ENCODE data around the gene NFU1. TPM values are rescaled to one million over a fixed set of nuclear protein-coding genes. Genes with fewer than 3 reads are reported as not detected.

Gene NFU1
- total and polyA plus RNA-seq, 8 donors = 16.0 to 40.6 (median 20.0) TPM

DNA sequence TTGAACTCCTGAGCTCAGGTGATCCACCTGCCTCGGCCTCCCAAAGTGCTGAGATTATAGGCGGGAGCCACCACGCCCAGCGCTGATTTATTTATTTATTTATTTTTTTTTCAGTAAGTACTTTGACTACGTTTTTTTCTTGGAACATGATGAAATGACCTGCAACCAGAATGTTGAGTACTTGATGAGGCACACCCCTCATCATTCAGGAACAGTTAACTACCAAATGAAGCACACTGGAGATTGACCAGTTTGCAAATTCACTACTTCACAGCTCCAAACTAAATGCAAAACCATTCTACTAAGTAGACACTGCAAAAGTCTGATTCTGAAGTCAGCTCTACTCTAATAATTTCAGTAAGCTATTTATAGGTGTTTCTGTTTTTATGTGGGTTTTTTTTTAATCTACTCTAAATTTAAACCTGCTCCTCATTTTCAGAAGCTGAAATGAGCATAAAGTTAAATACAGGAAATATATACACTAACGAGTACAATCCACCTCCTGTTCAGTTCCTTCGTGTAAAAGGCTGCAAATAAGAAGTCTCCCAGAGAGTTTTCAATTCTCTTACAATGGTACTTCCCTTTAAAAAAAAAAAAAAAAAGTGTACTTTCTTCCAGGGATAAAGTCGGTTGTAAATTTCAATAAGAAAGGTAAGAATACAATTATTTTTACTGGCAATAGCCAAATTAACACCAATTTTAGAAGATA lies 51.6 kb downstream of the NFU1 start:
- ATAC-seq = no peak
- no peak for FAIRE-seq
- Histone ChIP-seq H3K27ac (peak overlapping the region in 2 of 4 donors; percentile 94 to 97), H3K4me1 (peaks cover under 1 to 30% (median 21%) of the 10 kb centered on the region in 3 donors), H3K9me3 (no peaks in the 10 kb centered on the region), H3K36me3 (no peaks in the 10 kb centered on the region), H3K27me3 (no peaks in the 10 kb centered on the region), H3K4me3 (peak overlapping the region in 3 of 4 donors; percentile 75 to 90 (median 87))
- WGBS, 2 donors = 31 to 42% methylated on average over 8 of the region's 8 CpGs
- DNase-seq = no peak
- TF ChIP-seq, protein P1, sequence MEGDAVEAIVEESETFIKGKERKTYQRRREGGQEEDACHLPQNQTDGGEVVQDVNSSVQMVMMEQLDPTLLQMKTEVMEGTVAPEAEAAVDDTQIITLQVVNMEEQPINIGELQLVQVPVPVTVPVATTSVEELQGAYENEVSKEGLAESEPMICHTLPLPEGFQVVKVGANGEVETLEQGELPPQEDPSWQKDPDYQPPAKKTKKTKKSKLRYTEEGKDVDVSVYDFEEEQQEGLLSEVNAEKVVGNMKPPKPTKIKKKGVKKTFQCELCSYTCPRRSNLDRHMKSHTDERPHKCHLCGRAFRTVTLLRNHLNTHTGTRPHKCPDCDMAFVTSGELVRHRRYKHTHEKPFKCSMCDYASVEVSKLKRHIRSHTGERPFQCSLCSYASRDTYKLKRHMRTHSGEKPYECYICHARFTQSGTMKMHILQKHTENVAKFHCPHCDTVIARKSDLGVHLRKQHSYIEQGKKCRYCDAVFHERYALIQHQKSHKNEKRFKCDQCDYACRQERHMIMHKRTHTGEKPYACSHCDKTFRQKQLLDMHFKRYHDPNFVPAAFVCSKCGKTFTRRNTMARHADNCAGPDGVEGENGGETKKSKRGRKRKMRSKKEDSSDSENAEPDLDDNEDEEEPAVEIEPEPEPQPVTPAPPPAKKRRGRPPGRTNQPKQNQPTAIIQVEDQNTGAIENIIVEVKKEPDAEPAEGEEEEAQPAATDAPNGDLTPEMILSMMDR (IDR thresholded peaks at IDR 0.05) = no peak
- intact Hi-C loops (cut with DNase I) = loop anchor here in 1 of 3 donors (10.0 kb wide), 1 partner anchor 49 kb away; the partner anchor contains the start of gene NFU1

DNA sequence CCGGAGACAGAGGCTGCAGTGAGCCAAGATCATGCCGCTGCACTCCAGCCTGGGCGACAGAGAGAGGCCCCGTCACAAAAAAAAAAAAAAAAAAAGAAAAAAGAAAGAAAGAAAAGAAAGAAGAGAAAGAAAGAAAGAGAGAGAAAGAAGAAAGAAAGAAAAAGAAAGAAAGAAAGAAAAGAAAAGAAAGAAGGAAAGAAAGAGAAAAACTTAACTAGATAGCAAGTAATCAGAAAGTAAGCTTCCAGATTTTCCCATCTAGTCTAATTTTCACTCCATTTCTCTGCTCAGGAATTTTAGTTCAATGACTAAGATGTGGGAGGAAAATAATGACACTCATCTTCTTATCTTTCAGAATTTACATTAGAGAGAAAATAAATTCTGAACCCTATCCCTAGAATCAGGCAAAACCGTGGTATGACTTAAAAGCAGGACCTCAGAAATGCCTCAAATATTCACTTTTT lies 52.6 kb downstream of the NFU1 start:
- intact Hi-C loops (cut with DNase I) = loop anchor here in 1 of 3 donors (10.0 kb wide), 1 partner anchor 50 kb away; the partner anchor contains the start of gene NFU1
- peak overlapping the region in 2 of 4 donors; percentile 8 to 87 for H3K4me3 ChIP-seq
- peaks cover 2 to 26% (median 21%) of the 10 kb centered on the region in 3 donors for H3K4me1 ChIP-seq
- WGBS, 2 donors = 39 to 51% methylated on average over 5 of the region's 5 CpGs
- peak overlapping the region in 1 of 4 donors; percentile 94 for H3K27ac ChIP-seq
- H3K9me3 ChIP-seq = no peaks in the 10 kb centered on the region
- FAIRE-seq = no peak
- H3K27me3 ChIP-seq = no peaks in the 10 kb centered on the region
- ATAC-seq = no peak
- no peak for DNase-seq
- no peaks in the 10 kb centered on the region for H3K36me3 ChIP-seq
- TF ChIP-seq, protein P1 (IDR thresholded peaks at IDR 0.05) = no peak

DNA sequence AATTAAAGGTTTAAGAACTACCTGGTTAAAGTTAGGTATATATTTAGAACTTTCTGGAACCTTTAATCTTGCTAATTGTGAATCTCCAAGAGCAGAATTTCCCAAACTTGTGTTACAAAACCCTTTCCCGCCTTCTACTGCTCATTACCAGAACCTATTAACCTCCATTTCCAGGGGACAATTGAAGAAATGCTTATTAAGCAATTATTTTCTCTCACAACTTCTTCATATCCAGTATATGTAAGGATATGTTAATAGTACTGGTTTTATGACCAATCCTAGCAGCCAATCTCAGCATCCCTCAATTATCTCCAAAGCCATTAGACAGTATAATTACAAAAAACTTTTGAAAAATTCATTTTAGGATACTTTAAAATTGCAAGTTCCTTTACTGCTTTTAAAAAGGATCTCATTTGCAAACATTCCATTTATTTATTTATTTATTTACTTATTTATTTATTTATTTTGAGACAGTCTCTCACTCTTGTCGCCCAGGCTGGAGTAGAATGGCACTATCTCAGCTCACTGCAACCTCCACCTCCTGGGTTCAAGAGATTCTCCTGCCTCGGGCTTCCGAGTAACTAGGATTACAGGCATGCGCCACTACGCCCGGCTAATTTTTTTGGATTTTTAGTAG lies 53.9 kb downstream of the NFU1 start:
- peak overlapping the region in 2 of 4 donors; percentile 48 to 69 for H3K27ac ChIP-seq
- no peak for FAIRE-seq
- intact Hi-C loops (cut with DNase I) = loop anchor here in 1 of 3 donors (10.0 kb wide), 1 partner anchor 52 kb away; the partner anchor contains the start of gene NFU1
- no peak for DNase-seq
- H3K4me1 ChIP-seq = peaks cover 2 to 30% (median 26%) of the 10 kb centered on the region in 3 donors
- no peaks in the 10 kb centered on the region for H3K27me3 ChIP-seq
- H3K4me3 ChIP-seq = no peak overlapping the region
- TF ChIP-seq, protein P1 (IDR thresholded peaks at IDR 0.05) = no peak
- 66 to 80% methylated on average over 7 of the region's 7 CpGs for WGBS, 2 donors
- no peaks in the 10 kb centered on the region for H3K36me3 ChIP-seq
- no peak for ATAC-seq
- no peaks in the 10 kb centered on the region for H3K9me3 ChIP-seq

DNA sequence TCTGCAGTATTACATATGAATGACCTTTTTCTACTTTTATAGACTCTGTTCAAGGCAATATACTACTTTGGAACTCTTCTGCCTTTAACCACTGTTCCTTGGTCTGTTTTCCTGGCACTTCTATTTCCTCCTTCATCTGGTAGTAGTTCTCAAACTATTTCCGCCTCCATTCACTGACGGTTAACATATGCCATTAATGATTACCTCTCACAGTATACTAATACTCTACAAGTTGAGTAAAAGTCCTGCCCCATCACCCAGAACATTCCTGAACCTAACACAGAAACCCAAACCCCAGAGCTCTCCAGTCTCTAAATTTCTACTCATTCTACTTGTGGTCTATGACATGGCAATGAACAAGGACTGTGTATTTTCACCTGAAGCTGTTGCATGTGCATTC lies 54.7 kb downstream of the NFU1 start:
- DNase-seq = no peak
- intact Hi-C loops (cut with DNase I) = loop anchor here in 1 of 3 donors (10.0 kb wide), 1 partner anchor 52 kb away; the partner anchor contains the start of gene NFU1
- no peak for FAIRE-seq
- Histone ChIP-seq H3K27ac (peak overlapping the region in 2 of 4 donors; percentile 48 to 69), H3K27me3 (no peaks in the 10 kb centered on the region), H3K4me1 (peaks cover 2 to 30% (median 22%) of the 10 kb centered on the region in 3 donors), H3K4me3 (no peak overlapping the region), H3K9me3 (no peaks in the 10 kb centered on the region), H3K36me3 (no peaks in the 10 kb centered on the region)
- ATAC-seq = no peak
- TF ChIP-seq, protein P1 (IDR thresholded peaks at IDR 0.05) = no peak
- 30 to 40% methylated on average over 2 of the region's 2 CpGs for WGBS, 2 donors
